ENCODE measurements around the gene ECT2.

ECT2 gene

DNA sequence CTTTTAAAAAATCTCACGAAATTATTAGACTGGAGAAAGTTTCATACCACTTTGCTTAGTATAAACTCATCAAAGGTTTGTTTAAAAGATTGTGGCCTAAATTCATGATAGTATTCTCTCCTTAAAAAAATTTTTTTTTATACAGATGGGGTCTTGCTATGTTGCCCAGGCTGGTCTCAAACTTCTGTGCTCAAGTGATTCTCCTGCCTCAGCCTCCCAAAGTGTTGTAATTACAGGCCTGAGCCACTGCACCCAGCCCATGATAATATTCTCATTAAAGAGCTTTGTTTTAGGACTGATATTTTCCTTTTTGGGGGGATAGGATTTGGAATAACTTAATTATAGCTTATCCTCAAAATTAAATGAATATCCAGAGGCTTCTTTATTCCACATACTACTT, 19.9 kb downstream of the ECT2 start:
- no peak overlapping the region for H3K27ac ChIP-seq
- TF ChIP-seq, protein P1, sequence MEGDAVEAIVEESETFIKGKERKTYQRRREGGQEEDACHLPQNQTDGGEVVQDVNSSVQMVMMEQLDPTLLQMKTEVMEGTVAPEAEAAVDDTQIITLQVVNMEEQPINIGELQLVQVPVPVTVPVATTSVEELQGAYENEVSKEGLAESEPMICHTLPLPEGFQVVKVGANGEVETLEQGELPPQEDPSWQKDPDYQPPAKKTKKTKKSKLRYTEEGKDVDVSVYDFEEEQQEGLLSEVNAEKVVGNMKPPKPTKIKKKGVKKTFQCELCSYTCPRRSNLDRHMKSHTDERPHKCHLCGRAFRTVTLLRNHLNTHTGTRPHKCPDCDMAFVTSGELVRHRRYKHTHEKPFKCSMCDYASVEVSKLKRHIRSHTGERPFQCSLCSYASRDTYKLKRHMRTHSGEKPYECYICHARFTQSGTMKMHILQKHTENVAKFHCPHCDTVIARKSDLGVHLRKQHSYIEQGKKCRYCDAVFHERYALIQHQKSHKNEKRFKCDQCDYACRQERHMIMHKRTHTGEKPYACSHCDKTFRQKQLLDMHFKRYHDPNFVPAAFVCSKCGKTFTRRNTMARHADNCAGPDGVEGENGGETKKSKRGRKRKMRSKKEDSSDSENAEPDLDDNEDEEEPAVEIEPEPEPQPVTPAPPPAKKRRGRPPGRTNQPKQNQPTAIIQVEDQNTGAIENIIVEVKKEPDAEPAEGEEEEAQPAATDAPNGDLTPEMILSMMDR (conservative IDR thresholded peaks at IDR 0.05), result no peak

DNA sequence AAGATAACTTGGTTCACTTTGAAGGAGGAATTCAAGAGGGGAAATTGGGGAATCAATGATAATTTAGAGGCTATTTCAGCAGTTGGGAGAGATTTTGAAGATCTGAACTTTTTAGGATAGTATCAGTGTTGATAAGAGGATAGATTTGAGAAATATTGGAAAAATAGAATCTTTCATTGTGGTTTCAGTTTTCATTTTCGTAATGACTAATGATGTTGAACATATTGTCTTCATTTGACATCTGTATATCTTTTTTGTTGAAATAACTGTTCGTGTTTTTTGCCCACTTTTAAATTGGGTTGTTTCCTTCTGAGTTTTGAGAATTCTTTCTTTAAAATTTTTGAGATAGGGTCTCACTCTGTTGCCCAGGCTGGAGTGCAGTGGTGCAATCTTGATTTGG, 21.1 kb downstream of the ECT2 start:
- TF ChIP-seq, protein P1 (conservative IDR thresholded peaks at IDR 0.05), result no peak
- H3K27ac ChIP-seq, result no peak overlapping the region

- TF ChIP-seq, protein P1 (conservative IDR thresholded peaks at IDR 0.05), result no peak
- H3K27ac ChIP-seq, result no peak overlapping the region
Measured at GRCh38 chr3:172776049-172776717, 25.7 kb downstream of the ECT2 start.

DNA sequence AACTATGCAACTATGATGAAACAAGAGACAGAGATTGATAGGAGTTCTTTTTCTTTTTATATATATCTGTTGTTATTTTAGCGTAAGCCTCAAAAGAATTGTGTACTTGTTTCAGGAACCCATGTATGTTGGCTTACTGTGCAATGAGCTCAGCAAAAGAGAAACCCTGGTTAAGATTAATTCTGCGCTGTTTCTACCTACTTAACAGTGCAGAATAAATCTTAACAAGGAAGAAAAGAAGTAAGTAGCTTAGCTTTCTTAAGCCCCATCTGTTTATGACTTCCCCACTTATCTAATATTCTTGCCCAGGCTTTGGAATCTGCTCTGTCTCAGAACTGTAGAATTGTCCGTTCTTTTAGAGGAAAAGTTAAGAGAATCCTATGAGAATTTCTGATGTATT, 27.4 kb downstream of the ECT2 start:
- TF ChIP-seq, protein P1 (conservative IDR thresholded peaks at IDR 0.05), result no peak

DNA sequence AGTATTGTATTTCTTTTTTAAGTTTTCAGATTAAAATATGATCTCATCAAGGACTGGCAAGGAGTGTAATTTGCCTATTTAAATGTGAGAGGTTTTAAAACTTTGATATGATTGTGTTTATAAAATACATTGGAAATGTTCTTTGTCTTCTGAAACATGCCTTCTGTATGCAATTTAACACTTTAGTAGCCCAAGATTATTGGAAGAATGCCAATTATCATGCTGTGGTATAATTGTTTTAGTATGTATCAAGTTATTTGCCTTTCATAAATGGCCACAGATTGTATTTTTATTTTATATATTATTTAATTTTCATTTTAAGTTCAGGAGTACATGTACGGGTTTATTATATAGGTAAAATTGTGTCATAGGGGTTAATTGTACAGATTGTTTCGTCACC, 31.7 kb downstream of the ECT2 start:
- no peak overlapping the region for H3K27ac ChIP-seq
- TF ChIP-seq, protein P1 (conservative IDR thresholded peaks at IDR 0.05), result no peak

More for the DNA sequence above, 27.4 kb downstream of the ECT2 start:
- H3K27ac ChIP-seq, result no peak overlapping the region

DNA sequence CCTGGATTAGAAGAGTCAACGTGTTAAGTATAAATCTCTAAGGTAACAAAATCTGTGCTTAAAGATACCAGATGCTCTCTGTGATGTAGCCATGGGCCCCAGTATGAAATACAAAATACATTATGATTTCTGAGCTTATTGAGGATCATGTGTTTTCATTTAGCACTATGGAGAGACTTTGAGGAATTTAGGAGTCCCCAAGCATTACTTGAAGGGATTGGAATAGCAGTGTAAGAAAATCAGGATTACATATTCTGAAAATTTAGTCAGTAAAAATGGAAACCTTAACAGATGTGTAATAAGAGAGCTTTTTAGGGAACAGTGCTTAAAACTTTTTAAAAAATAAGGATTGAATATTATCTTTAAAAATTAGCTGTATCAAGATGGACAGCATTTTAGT, 35.5 kb downstream of the ECT2 start:
- TF ChIP-seq, protein P1 (conservative IDR thresholded peaks at IDR 0.05), result no peak
- no peak overlapping the region for H3K27ac ChIP-seq

GRCh38 chr3:172787019-172787418, 36.5 kb downstream of the ECT2 start:
- TF ChIP-seq, protein P1 (conservative IDR thresholded peaks at IDR 0.05), result no peak
- H3K27ac ChIP-seq, result no peak overlapping the region

Data from VCaP (cell line).